ENCODE measurements around the gene PKN2. TPM values are rescaled to one million over a fixed set of nuclear protein-coding genes. Genes with fewer than 3 reads are reported as not detected.

Gene PKN2
- total RNA-seq, 2 donors from 2014 or later, result 64.6 to 71.1 TPM

DNA sequence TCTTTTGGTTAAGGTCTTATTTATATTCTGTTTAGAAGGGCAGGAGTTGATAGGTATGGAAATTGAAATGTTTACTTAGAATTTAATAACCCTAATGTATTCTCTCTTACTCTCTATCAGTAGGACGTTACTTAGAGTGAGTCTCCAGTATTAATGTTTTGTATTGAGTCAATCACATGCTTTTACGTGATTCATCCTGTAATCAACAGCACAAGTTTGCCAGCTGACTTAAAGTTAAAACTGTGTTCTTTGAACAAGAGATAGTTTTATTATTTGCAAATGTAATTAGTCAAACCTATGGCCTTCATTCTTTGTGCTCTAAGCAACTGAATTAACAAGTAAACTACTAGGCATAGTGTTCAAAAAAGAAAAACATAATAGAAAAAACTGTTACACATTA lies 57.3 kb downstream of the PKN2 start:
- Histone ChIP-seq H3K36me3 (ENCODE audit: control insufficient read depth, insufficient read depth, low read length) (peaks cover 34% of the 10 kb centered on the region), H3K4me3 (ENCODE audit: low read length) (no peak overlapping the region), H3K9ac (ENCODE audit: extremely low read depth, low read length, poor library complexity, severe bottlenecking) (no peak overlapping the region), H3K9me3 (ENCODE audit: control insufficient read depth, low read length) (peaks cover 1% of the 10 kb centered on the region), H3K27ac (ENCODE audit: low read depth, low read length) (no peak overlapping the region), H3K27me3 (ENCODE audit: control insufficient read depth, insufficient read depth, low read length, poor library complexity, severe bottlenecking) (no peaks in the 10 kb centered on the region), H3K4me1 (ENCODE audit: control insufficient read depth, insufficient read depth, low read length) (no peaks in the 10 kb centered on the region)
- no peaks in the 10 kb centered on the region for H3K27me3 Mint-ChIP-seq (ENCODE audit: insufficient read depth)
- 94 to 100% methylated on average over 1 to 2 of the region's 2 CpGs for WGBS, 2 experiments (ENCODE audit: insufficient coverage in 1 of 2, insufficient read length in 1 of 2)
- H3K27ac Mint-ChIP-seq, result no peak overlapping the region
- peaks cover 26% of the 10 kb centered on the region for H3K36me3 Mint-ChIP-seq (ENCODE audit: low read depth)
- no peak for TF ChIP-seq CTCF (conservative IDR thresholded peaks at IDR 0.05)
- H3K4me1 Mint-ChIP-seq, result peaks cover 19% of the 10 kb centered on the region
- DNase-seq, result no peak
- H3K9me3 Mint-ChIP-seq, result peaks cover 2% of the 10 kb centered on the region
- H3K4me3 Mint-ChIP-seq, result no peak overlapping the region

DNA sequence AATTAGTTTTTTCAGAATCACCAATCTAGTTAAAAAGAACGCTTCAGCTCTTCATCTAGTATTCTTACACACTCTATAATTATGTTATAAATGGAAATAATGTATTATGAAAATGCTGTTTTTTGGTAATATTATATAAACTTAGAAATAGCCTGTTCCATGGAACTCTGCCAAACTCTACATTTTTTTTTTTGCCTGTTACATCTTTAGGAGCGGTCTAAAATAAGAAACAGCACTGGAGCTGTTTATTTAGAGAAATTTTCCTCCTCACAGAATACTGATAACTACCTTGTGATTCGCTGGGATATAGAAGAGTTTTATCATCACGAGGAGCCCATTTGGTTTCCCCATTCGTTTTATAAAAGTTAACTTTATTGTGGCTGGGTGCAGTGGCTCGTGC lies 58.5 kb downstream of the PKN2 start:
- Mint-ChIP-seq H3K27me3 (ENCODE audit: insufficient read depth) (no peaks in the 10 kb centered on the region), H3K9me3 (no peaks in the 10 kb centered on the region), H3K36me3 (ENCODE audit: low read depth) (peaks cover 29% of the 10 kb centered on the region), H3K27ac (no peak overlapping the region), H3K4me1 (peaks cover 12% of the 10 kb centered on the region), H3K4me3 (no peak overlapping the region)
- Histone ChIP-seq H3K27ac (ENCODE audit: low read depth, low read length) (no peak overlapping the region), H3K9me3 (ENCODE audit: control insufficient read depth, low read length) (no peaks in the 10 kb centered on the region), H3K4me1 (ENCODE audit: control insufficient read depth, insufficient read depth, low read length) (no peaks in the 10 kb centered on the region), H3K9ac (ENCODE audit: extremely low read depth, low read length, poor library complexity, severe bottlenecking) (no peak overlapping the region), H3K27me3 (ENCODE audit: control insufficient read depth, insufficient read depth, low read length, poor library complexity, severe bottlenecking) (no peaks in the 10 kb centered on the region), H3K4me3 (ENCODE audit: low read length) (no peak overlapping the region), H3K36me3 (ENCODE audit: control insufficient read depth, insufficient read depth, low read length) (peaks cover 32% of the 10 kb centered on the region)
- 94 to 100% methylated on average over 2 to 6 of the region's 6 CpGs for WGBS, 2 experiments (ENCODE audit: insufficient coverage in 1 of 2, insufficient read length in 1 of 2)
- no peak for DNase-seq
- no peak for TF ChIP-seq CTCF (conservative IDR thresholded peaks at IDR 0.05)

GRCh38 chr1:88744142-88744541 lies 60.1 kb downstream of the PKN2 start:
- no peak for TF ChIP-seq CTCF (conservative IDR thresholded peaks at IDR 0.05)
- no peak overlapping the region for H3K4me3 ChIP-seq (ENCODE audit: low read length)
- WGBS, 2 experiments (ENCODE audit: insufficient coverage in 1 of 2, insufficient read length in 1 of 2), result 83 to 94% methylated on average over 3 of the region's 3 CpGs
- no peaks in the 10 kb centered on the region for H3K27me3 Mint-ChIP-seq (ENCODE audit: insufficient read depth)
- no peak overlapping the region for H3K27ac Mint-ChIP-seq
- H3K9me3 Mint-ChIP-seq, result no peaks in the 10 kb centered on the region
- H3K4me1 Mint-ChIP-seq, result peaks cover 4% of the 10 kb centered on the region
- no peak overlapping the region for H3K27ac ChIP-seq (ENCODE audit: low read depth, low read length)
- no peaks in the 10 kb centered on the region for H3K4me1 ChIP-seq (ENCODE audit: control insufficient read depth, insufficient read depth, low read length)
- no peaks in the 10 kb centered on the region for H3K27me3 ChIP-seq (ENCODE audit: control insufficient read depth, insufficient read depth, low read length, poor library complexity, severe bottlenecking)
- no peak overlapping the region for H3K9ac ChIP-seq (ENCODE audit: extremely low read depth, low read length, poor library complexity, severe bottlenecking)
- peaks cover 33% of the 10 kb centered on the region for H3K36me3 ChIP-seq (ENCODE audit: control insufficient read depth, insufficient read depth, low read length)
- H3K4me3 Mint-ChIP-seq, result no peak overlapping the region
- no peaks in the 10 kb centered on the region for H3K9me3 ChIP-seq (ENCODE audit: control insufficient read depth, low read length)
- DNase-seq, result no peak
- peaks cover 33% of the 10 kb centered on the region for H3K36me3 Mint-ChIP-seq (ENCODE audit: low read depth)
